Right lobe of liver (tissue), 6 donors: ENCODE measurements around the gene TCL1A. TPM values are rescaled to one million over a fixed set of nuclear protein-coding genes. Genes with fewer than 3 reads are reported as not detected.

ENCODE experiments used
- ATAC-seq, 4 donors: fragments of 200-7000 bp; cut with Tn5 transposase; one replicate each; pipeline ENCODE4 v1.9.1; 2020; ENCODE audit warnings: mild to moderate bottlenecking in 4 of 4, moderate library complexity in 4 of 4
- DNase-seq, 3 donors: peaks; one replicate each; pipeline ENCODE4 v3.0.0-alpha.2; 2020
- H3K27ac ChIP-seq, 3 donors: fragments of 200-600 bp; one replicate each; pipeline ENCODE4 v1.8.0; 2022
- H3K27me3 ChIP-seq, 2 donors: fragments of 200-600 bp; one replicate each; pipeline ENCODE4 v1.8.0; 2022
- H3K36me3 ChIP-seq, 4 donors: fragments of 200-600 bp; sonication (generic) in 1 of 4; one replicate each; pipeline versions ENCODE4 v1.5.1 to v1.8.0; 2017 to 2022; ENCODE audit warnings: control low read depth in 1 of 4
- H3K4me1 ChIP-seq, 4 donors: fragments of 200-600 bp; sonication (generic) in 1 of 4; one replicate each; pipeline versions ENCODE4 v1.5.1 to v1.8.0; 2017 to 2022; ENCODE audit warnings: control low read depth in 1 of 4
- H3K4me3 ChIP-seq, 3 donors: fragments of 200-600 bp; one replicate each; pipeline ENCODE4 v1.8.0; 2022
- H3K9me3 ChIP-seq, 4 donors: fragments of 200-600 bp; sonication (generic) in 1 of 4; one replicate each; pipeline versions ENCODE4 v1.5.1 to v1.8.0; 2017 to 2022; ENCODE audit warnings: control low read depth in 1 of 4
- POLR2A ChIP-seq: fragments of 450-650 bp; IDR thresholded peaks from one replicate; pipeline ENCODE4 v1.6.1; 2017; ENCODE audit warnings: antibody characterized with exemption, mild to moderate bottlenecking
- WGBS: methylation state at CpG from one replicate; pipeline ENCODE4 v1.1.6; 2018; ENCODE audit warnings: low coverage, low lambda C conversion rate; ENCODE audit not compliant: insufficient coverage; ENCODE audit errors: missing lambda C conversion rate; 5-methylcytosine and 5-hydroxymethylcytosine counted together
- intact Hi-C, 2 donors: fragments of 100-400 bp; cut with DNase I; formaldehyde crosslinking; loops; one replicate each; pipeline versions ENCODE4 v1.11.2 to v1.14.1; 2022
- total RNA-seq, 6 experiments: library from RNA; depleted of rRNA in 2 of 6; stranded (reverse); fragments of >200 nt in 2 of 6; fragmentation: NEBNext Ultra II Directional in 3 of 6; extraction: Animal tissue kit (Norgen Biotek cat#: 25700) in 3 of 6; gene quantifications; one replicate each; pipeline versions ENCODE4 v1.1.0 to v1.2.4, GENCODE V29; 2016 to 2023
- TF ChIP-seq, protein P1 (sequence below), 4 donors: fragments of 200-600 bp in 3 of 4; fragments of 450-650 bp in 1 of 4; IDR thresholded peaks; one replicate each; pipeline versions ENCODE4 v1.5.1 to v1.8.0; 2016 to 2022; ENCODE audit warnings: antibody characterized with exemption in 4 of 4, mild to moderate bottlenecking in 2 of 4
- donor health status: DM: no; HTN: yes; CAD: no.
- donor health status: DM: no; HTN: no; CAD: no.
- donor health status: DM: no; HTN: no; CAD: no.
- donor health status: DM: no; HTN: yes; CAD: no.
- donor health status: DM: no; HTN: yes; CAD: no.

The TCL1A gene
- total RNA-seq, 6 experiments from 2014 or later = 0.15 TPM; not detected in 5

DNA sequence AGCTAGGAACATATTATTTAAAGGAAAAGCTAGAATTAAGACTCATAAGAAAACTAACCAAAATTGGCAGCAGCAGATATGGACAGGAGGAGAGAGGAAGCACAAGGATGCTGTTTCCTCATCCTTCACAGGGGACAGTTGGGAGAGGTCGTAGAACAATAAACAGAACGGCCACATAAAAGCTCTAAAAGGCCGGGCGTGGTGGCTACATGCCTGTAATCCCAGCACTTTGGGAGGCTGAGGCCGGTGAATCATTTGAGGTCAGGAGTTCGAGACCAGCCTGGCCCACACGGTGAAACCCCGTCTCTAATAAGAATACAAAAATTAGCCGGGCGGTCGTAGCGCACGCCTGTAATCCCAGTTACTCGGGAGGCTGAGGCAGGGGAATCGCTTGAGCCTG lies 17.2 kb downstream of the TCL1A start:
- H3K4me1 ChIP-seq = no peaks in the 10 kb centered on the region
- no peak overlapping the region for H3K27ac ChIP-seq
- H3K9me3 ChIP-seq = no peaks in the 10 kb centered on the region
- intact Hi-C loops = no loop called here
- WGBS = 43% methylated on average over 9 of the region's 15 CpGs
- no peak overlapping the region for H3K4me3 ChIP-seq
- TF ChIP-seq, protein P1, sequence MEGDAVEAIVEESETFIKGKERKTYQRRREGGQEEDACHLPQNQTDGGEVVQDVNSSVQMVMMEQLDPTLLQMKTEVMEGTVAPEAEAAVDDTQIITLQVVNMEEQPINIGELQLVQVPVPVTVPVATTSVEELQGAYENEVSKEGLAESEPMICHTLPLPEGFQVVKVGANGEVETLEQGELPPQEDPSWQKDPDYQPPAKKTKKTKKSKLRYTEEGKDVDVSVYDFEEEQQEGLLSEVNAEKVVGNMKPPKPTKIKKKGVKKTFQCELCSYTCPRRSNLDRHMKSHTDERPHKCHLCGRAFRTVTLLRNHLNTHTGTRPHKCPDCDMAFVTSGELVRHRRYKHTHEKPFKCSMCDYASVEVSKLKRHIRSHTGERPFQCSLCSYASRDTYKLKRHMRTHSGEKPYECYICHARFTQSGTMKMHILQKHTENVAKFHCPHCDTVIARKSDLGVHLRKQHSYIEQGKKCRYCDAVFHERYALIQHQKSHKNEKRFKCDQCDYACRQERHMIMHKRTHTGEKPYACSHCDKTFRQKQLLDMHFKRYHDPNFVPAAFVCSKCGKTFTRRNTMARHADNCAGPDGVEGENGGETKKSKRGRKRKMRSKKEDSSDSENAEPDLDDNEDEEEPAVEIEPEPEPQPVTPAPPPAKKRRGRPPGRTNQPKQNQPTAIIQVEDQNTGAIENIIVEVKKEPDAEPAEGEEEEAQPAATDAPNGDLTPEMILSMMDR (IDR thresholded peaks at IDR 0.05) = no peak
- TF ChIP-seq POLR2A = no peak
- H3K36me3 ChIP-seq = no peaks in the 10 kb centered on the region
- H3K27me3 ChIP-seq = no peaks in the 10 kb centered on the region
- no peak for ATAC-seq
- no peak for DNase-seq

DNA sequence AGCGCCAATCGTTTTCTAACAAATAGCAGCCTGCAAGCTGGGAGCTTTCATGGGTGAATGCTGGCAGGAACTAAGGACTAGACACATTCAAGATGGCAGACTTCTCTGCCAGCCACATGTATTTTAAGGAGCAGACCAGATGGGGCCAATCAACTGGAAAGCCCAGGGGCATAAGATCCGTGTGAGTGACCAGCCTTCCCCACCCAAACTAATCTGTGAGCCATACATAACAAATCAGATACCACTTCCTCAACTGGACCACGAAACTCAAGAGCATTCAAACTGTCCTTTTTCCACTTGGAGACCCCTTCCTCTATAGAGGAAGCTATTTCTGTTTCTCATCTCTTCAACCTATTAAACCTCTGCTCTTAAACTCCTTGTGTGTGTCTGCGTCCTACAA lies 18.0 kb downstream of the TCL1A start:
- WGBS = 56% methylated on average over 5 of the region's 5 CpGs
- Histone ChIP-seq H3K9me3 (no peaks in the 10 kb centered on the region), H3K36me3 (no peaks in the 10 kb centered on the region), H3K27me3 (no peaks in the 10 kb centered on the region), H3K4me3 (no peak overlapping the region), H3K4me1 (no peaks in the 10 kb centered on the region), H3K27ac (no peak overlapping the region)
- ATAC-seq (no peak), DNase-seq (no peak)
- no peak for TF ChIP-seq POLR2A
- TF ChIP-seq, protein P1 (IDR thresholded peaks at IDR 0.05) = no peak
- intact Hi-C loops = no loop called here

DNA sequence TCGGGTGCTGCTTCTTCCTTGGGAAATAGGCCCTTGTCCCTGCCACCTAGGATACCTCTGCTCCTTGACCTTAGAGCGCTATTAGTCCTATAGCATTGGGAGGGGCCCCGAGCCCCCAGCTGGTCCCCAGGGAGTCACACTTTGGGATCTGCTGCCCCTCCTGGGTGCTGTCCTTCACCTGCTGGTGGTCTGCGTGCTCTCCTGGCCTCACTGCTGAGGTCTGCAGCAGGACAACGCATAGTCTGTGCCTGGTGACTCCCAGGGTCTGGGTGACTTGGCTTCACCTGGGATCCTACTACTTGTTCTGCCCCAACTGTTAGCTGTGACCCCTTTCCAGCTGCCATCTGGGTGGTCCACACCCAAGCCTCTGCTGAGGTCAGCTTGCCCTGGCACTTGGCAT lies 18.9 kb downstream of the TCL1A start:
- TF ChIP-seq, protein P1 (IDR thresholded peaks at IDR 0.05) = no peak
- TF ChIP-seq POLR2A = no peak
- Histone ChIP-seq H3K27ac (no peak overlapping the region), H3K9me3 (no peaks in the 10 kb centered on the region), H3K4me3 (no peak overlapping the region), H3K36me3 (no peaks in the 10 kb centered on the region), H3K4me1 (no peaks in the 10 kb centered on the region), H3K27me3 (no peaks in the 10 kb centered on the region)
- intact Hi-C loops = no loop called here
- WGBS = 80% methylated on average over 1 of the region's 5 CpGs
- ATAC-seq = no peak
- DNase-seq = no peak

DNA sequence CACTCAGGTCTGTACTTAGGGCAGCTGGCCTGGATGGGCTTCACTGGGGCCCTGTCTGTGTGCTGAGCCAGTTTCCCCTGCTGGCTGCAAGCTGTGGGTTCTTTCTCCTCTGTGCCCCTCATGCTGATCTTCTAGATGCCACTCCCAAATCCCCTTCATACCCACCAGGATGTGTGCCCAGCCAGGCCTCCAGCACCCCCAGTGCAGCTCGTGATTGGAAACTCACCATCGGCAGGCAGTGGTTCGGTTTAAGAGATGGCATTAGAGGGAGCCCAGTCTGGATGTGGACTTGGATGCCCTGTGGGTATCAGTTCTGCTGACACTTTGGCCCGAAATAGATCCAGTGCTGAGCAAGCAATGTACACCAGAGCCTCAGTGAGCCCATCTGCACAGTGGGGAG lies 21.8 kb downstream of the TCL1A start:
- TF ChIP-seq, protein P1 (IDR thresholded peaks at IDR 0.05) = no peak
- TF ChIP-seq POLR2A = no peak
- H3K27me3 ChIP-seq = no peaks in the 10 kb centered on the region
- no peak overlapping the region for H3K27ac ChIP-seq
- no peak overlapping the region for H3K4me3 ChIP-seq
- no peaks in the 10 kb centered on the region for H3K36me3 ChIP-seq
- no peaks in the 10 kb centered on the region for H3K4me1 ChIP-seq
- intact Hi-C loops = no loop called here
- ATAC-seq (no peak), DNase-seq (no peak)
- no CpG with 5 or more reads among the region's 4 CpGs for WGBS
- H3K9me3 ChIP-seq = no peaks in the 10 kb centered on the region

DNA sequence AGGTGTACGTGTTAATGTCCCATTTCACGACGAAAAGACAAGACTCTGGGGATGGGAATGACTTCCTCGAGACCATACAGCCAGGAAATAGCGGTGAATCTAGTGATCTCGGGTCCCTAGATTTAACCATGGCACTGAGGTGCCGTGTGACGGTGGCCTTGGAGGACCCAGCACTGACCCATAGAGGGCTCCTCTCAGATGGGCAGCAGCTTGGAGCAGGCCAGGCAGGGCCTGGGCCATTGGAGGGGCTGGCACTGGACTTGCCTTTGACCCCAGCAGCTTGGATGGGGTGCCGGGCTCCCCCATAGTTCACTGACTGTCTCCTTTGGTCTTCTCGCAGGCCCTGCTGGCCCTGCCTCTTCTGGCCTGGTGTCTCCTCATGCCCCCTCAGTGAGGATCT lies 22.3 kb downstream of the TCL1A start:
- intact Hi-C loops = no loop called here
- Histone ChIP-seq H3K36me3 (no peaks in the 10 kb centered on the region), H3K9me3 (no peaks in the 10 kb centered on the region), H3K27ac (no peak overlapping the region), H3K4me3 (no peak overlapping the region), H3K27me3 (no peaks in the 10 kb centered on the region), H3K4me1 (no peaks in the 10 kb centered on the region)
- TF ChIP-seq, protein P1 (IDR thresholded peaks at IDR 0.05) = no peak
- no peak for TF ChIP-seq POLR2A
- ATAC-seq = no peak
- 85% methylated on average over 7 of the region's 10 CpGs for WGBS
- DNase-seq = no peak
